Measurements from ENCODE around the gene IPCEF1.

The IPCEF1 gene

GRCh38 chr6:154297210-154297609, 59.4 kb downstream of the IPCEF1 start:
- no peak for DNase-seq

- DNase-seq, result no peak
Observed at GRCh38 chr6:154295733-154296132, 60.9 kb downstream of the IPCEF1 start.

GRCh38 chr6:154292855-154293519, 63.6 kb downstream of the IPCEF1 start:
- DNase-seq, result no peak

GRCh38 chr6:154292066-154292465, 64.5 kb downstream of the IPCEF1 start:
- DNase-seq, result no peak

- DNase-seq, result no peak
Observed at GRCh38 chr6:154289818-154290508, 66.6 kb downstream of the IPCEF1 start.

- no peak for DNase-seq
Observed at GRCh38 chr6:154285826-154286225, 70.8 kb downstream of the IPCEF1 start.

GRCh38 chr6:154284313-154284853, 72.2 kb downstream of the IPCEF1 start:
- DNase-seq, result no peak

GRCh38 chr6:154280521-154280920, 76.1 kb downstream of the IPCEF1 start:
- no peak for DNase-seq

- no peak for DNase-seq
Observed at GRCh38 chr6:154277629-154278017, 79.0 kb downstream of the IPCEF1 start.

GRCh38 chr6:154276810-154277628, 79.6 kb downstream of the IPCEF1 start:
- peak in 1 of 58 donors; percentile 16 for DNase-seq

- DNase-seq, result no peak
Observed at GRCh38 chr6:154274168-154274567, 82.4 kb downstream of the IPCEF1 start.

- no peak for DNase-seq
Observed at GRCh38 chr6:154268486-154268885, 88.1 kb downstream of the IPCEF1 start.

GRCh38 chr6:154267508-154268106, 89.0 kb downstream of the IPCEF1 start:
- peak in 1 of 58 donors; percentile 14 for DNase-seq

GRCh38 chr6:154266560-154267099, 90.0 kb downstream of the IPCEF1 start:
- DNase-seq, result no peak

- peak in 5 of 58 donors; percentile 5 to 56 (median 23) for DNase-seq
Observed at GRCh38 chr6:154261688-154262397, 94.8 kb downstream of the IPCEF1 start.

GRCh38 chr6:154258064-154258757, 98.4 kb downstream of the IPCEF1 start:
- peak in 1 of 58 donors; percentile 16 for DNase-seq

- DNase-seq, result peak in 3 of 58 donors; percentile 16 to 71 (median 23)
Observed at GRCh38 chr6:154257067-154257466, 99.5 kb downstream of the IPCEF1 start.

- no peak for DNase-seq
Observed at GRCh38 chr6:154252678-154253077, 103.9 kb downstream of the IPCEF1 start.

GRCh38 chr6:154251116-154251515, 105.5 kb downstream of the IPCEF1 start:
- DNase-seq, result no peak

All from anterior cingulate cortex (tissue), 58 donors.